PFSK-1 (cell line): ENCODE results near the gene BAIAP2L1.

Experiments
- FOXP2 ChIP-seq: optimal IDR thresholded peaks from 2 replicates; pipeline ENCODE3; 2011; ENCODE audit warnings: borderline replicate concordance, control low read depth, inconsistent platforms; ENCODE audit not compliant: insufficient read depth; ENCODE audit errors: extremely low read length, extremely low read depth
- POLR2AphosphoS5 ChIP-seq: IDR thresholded peaks from 2 replicates; pipeline ENCODE4 v1.6.1; 2012; ENCODE audit warnings: low read depth, mild to moderate bottlenecking, control low read depth, low read length, moderate library complexity
- REST ChIP-seq, 2 experiments: IDR thresholded peaks; 2 replicates each; pipeline versions ENCODE4 v1.6.1 to v1.8.0; 2011 to 2012; ENCODE audit warnings: low read depth in 2 of 2, low read length in 2 of 2, control low read depth in 1 of 2, inconsistent platforms in 1 of 2, mild to moderate bottlenecking in 1 of 2, moderate library complexity in 1 of 2; ENCODE audit not compliant: insufficient read depth in 1 of 2
- SIN3A ChIP-seq: IDR thresholded peaks from 2 replicates; pipeline ENCODE4 v1.6.1; 2012; ENCODE audit warnings: mild to moderate bottlenecking, low read length, moderate library complexity, borderline replicate concordance; ENCODE audit not compliant: insufficient read depth
- TAF1 ChIP-seq: IDR thresholded peaks from 2 replicates; pipeline ENCODE4 v1.6.1; 2012; ENCODE audit warnings: low read length, control low read depth, borderline replicate concordance; ENCODE audit not compliant: insufficient read depth

The BAIAP2L1 gene

GRCh38 chr7:98357751-98358161 is 43.1 kb downstream of the BAIAP2L1 start:
- TF ChIP-seq FOXP2 (no peak), REST (IDR thresholded peaks at IDR 0.05; ENCODE audit: insufficient read depth in 1 of 2, low read depth in 2 of 2, low read length in 2 of 2) (no peak), TAF1 (no peak), SIN3A (no peak), POLR2AphosphoS5 (no peak)

DNA sequence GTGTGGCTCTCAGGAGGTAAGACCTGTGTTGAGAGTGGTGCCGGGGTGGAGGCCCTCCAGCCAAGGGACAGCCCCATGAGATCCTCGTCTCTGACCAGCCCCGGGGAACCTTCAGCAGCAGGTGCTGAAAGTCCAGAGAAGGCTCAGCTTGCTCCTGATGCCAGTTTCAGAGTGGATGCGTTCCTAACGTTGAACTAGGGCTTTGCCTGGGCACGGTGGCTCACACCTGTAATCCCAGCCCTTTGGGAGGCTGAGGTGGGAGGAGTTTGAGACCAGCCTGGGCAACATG is 45.7 kb downstream of the BAIAP2L1 start:
- TF ChIP-seq FOXP2 (no peak), TAF1 (no peak), SIN3A (no peak), POLR2AphosphoS5 (no peak), REST (IDR thresholded peaks at IDR 0.05; ENCODE audit: insufficient read depth in 1 of 2, low read depth in 2 of 2, low read length in 2 of 2) (no peak)

- no peak for TF ChIP-seq TAF1
- TF ChIP-seq REST (IDR thresholded peaks at IDR 0.05; ENCODE audit: insufficient read depth in 1 of 2, low read depth in 2 of 2, low read length in 2 of 2): no peak
- no peak for TF ChIP-seq SIN3A
- no peak for TF ChIP-seq POLR2AphosphoS5
- no peak for TF ChIP-seq FOXP2
Observed at GRCh38 chr7:98354511-98355249, 46.2 kb downstream of the BAIAP2L1 start.

GRCh38 chr7:98354052-98354451 is 46.8 kb downstream of the BAIAP2L1 start:
- TF ChIP-seq FOXP2 (no peak), REST (IDR thresholded peaks at IDR 0.05; ENCODE audit: insufficient read depth in 1 of 2, low read depth in 2 of 2, low read length in 2 of 2) (no peak), POLR2AphosphoS5 (no peak), SIN3A (no peak), TAF1 (no peak)
